Testis (tissue), 2 donors: ENCODE data around the gene MCTP1.

Source experiments
- CTCF ChIP-seq, 3 experiments: fragments of 450-650 bp in 2 of 3; fragments of 200-600 bp in 1 of 3; sonication (generic) in 1 of 3; IDR thresholded peaks; one replicate each; pipeline ENCODE4 v1.5.1; 2016 to 2019; ENCODE audit warnings: antibody characterized with exemption in 3 of 3, mild to moderate bottlenecking in 2 of 3, moderate library complexity in 1 of 3
- POLR2A ChIP-seq: fragments of 450-650 bp; IDR thresholded peaks from one replicate; pipeline ENCODE4 v1.6.1; 2017; ENCODE audit warnings: antibody characterized with exemption, mild to moderate bottlenecking, moderate library complexity

DNA sequence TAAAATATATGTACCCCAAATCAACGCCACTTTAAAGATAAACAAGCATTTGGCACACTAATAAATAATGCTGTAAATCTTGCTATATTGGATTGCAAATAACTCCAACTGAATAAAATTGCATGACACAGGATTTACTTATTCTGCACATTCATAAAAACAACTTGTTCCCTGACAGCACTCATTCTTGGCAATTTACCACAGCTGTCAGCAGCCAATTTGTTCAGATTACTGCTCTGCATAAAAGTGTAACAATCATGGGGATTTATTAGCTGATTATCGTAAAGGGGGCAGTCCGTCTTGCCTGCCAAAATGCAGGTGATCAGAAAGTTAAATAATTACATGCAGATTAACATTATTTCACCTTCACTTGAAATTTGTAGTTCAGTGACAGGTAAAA, 381.2 kb downstream of the MCTP1 start:
- TF ChIP-seq CTCF (IDR thresholded peaks at IDR 0.05) (no peak), POLR2A (no peak)
